OCI-LY1 (cell line): ENCODE data around the gene IQSEC3.

Experiments
- CTCF ChIP-seq: fragments of 200-600 bp; sonication (generic), shearing (Covaris generic); IDR thresholded peaks from 2 replicates; pipeline ENCODE4 v1.5.1; 2017; ENCODE audit warnings: mild to moderate bottlenecking, antibody characterized with exemption, low read length, moderate library complexity, mixed read lengths
- EZH2 ChIP-seq: fragments of 200-600 bp; sonication (generic), shearing (Covaris generic); IDR thresholded peaks from 2 replicates; pipeline ENCODE4 v1.8.0; 2017; ENCODE audit warnings: borderline replicate concordance, mixed run types, mild to moderate bottlenecking, antibody characterized with exemption, low read length, moderate library complexity, mixed read lengths

- TF ChIP-seq CTCF (no peak), EZH2 (no peak)
Measured at GRCh38 chr12:156945-157344, 90.4 kb downstream of the IQSEC3 start.
